Skeletal muscle satellite cell (primary cell): ENCODE data around the gene COL4A1.

Experiments used
- H3K27me3 ChIP-seq: 2 replicates; pipeline ENCODE4 v1.7.0; 2013; ENCODE audit warnings: low read length; ENCODE audit not compliant: control insufficient read depth, insufficient read depth
- H3K36me3 ChIP-seq: 2 replicates; pipeline ENCODE4 v1.7.0; 2013; ENCODE audit warnings: mild to moderate bottlenecking, control low read depth, low read length; ENCODE audit not compliant: insufficient read depth
- H3K4me1 ChIP-seq: 2 replicates; pipeline ENCODE4 v1.7.0; 2013; ENCODE audit warnings: low read length; ENCODE audit not compliant: control insufficient read depth, insufficient read depth
- H3K4me2 ChIP-seq: 2 replicates; pipeline ENCODE4 v1.7.0; 2013; ENCODE audit warnings: mild to moderate bottlenecking, low read length
- H3K4me3 ChIP-seq: 2 replicates; pipeline ENCODE4 v1.7.0; 2013; ENCODE audit warnings: low read length
- H3K9ac ChIP-seq: 2 replicates; pipeline ENCODE4 v1.7.0; 2013; ENCODE audit warnings: mild to moderate bottlenecking, low read depth, low read length, moderate library complexity
- H3K9me3 ChIP-seq: replicated peaks from 2 replicates; pipeline ENCODE4 v1.7.0; 2013; ENCODE audit warnings: mild to moderate bottlenecking, control low read depth, low read length

Gene COL4A1

GRCh38 chr13:110135977-110136597, 170.9 kb downstream of the COL4A1 start:
- Histone ChIP-seq H3K27me3 (no peaks in the 10 kb centered on the region), H3K4me1 (peaks cover 34% of the 10 kb centered on the region), H3K9me3 (no peaks in the 10 kb centered on the region), H3K9ac (no peak overlapping the region), H3K4me2 (no peak overlapping the region), H3K4me3 (no peak overlapping the region), H3K36me3 (no peaks in the 10 kb centered on the region)

DNA sequence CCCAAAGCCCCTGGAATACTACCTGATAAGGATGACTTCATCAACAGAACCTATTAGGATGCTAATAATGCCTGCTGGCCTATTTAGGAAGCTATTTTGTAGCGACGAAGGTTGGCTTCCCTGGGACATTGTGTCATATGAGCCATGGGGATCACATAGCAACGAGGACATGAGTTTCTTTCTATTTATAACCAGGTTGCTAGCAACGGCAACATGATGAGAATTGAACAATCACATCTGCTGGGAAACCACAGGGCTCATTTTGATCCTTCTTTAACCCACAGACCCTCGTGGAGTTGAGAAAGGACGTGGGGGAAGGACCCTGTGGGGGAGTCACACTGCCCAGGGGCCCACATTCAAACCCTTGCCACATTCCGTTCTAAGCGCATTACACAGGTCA, 172.2 kb downstream of the COL4A1 start:
- Histone ChIP-seq H3K36me3 (no peaks in the 10 kb centered on the region), H3K4me3 (no peak overlapping the region), H3K4me1 (peaks cover 34% of the 10 kb centered on the region), H3K27me3 (no peaks in the 10 kb centered on the region), H3K4me2 (no peak overlapping the region), H3K9me3 (no peaks in the 10 kb centered on the region), H3K9ac (no peak overlapping the region)

DNA sequence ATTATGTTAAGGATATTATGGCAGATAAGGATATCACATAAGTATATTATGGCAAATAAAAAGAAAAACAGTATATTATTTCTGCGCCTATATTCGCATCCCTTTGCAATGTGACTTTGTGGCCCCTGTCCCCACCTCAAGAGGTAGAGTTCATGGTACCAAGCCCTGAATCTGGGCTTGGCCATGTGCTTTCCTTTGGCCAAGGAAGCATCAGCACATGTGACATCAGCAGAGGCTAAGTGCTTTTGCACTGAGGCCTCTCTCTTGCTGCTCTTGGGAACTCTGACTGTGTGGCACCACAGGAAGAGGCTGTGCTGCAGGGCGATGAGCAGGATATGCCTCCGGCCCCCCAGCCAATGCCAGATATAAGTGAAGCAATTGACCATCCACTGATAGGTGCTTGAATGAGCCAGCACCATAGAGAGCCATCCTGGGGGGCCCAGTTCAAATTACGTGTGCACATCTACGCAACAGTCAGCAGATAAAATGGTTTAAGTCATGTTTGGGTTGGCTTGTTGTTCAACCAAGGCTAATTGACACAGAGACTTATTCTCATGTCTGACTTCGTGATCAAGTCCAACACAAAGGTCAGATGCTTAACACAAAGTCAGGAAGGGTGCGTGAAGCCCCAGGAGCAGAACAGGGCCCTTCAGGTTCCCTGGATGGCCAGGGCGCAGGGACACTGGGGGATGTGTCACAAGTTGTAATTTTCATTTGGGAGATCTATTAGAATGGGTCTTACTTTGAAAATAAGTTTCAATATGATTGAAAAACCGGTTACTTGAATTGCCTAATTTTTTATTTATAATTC, 173.3 kb downstream of the COL4A1 start:
- Histone ChIP-seq H3K4me1 (peaks cover 36% of the 10 kb centered on the region), H3K4me3 (no peak overlapping the region), H3K4me2 (no peak overlapping the region), H3K9ac (no peak overlapping the region), H3K36me3 (no peaks in the 10 kb centered on the region), H3K27me3 (no peaks in the 10 kb centered on the region), H3K9me3 (no peaks in the 10 kb centered on the region)

DNA sequence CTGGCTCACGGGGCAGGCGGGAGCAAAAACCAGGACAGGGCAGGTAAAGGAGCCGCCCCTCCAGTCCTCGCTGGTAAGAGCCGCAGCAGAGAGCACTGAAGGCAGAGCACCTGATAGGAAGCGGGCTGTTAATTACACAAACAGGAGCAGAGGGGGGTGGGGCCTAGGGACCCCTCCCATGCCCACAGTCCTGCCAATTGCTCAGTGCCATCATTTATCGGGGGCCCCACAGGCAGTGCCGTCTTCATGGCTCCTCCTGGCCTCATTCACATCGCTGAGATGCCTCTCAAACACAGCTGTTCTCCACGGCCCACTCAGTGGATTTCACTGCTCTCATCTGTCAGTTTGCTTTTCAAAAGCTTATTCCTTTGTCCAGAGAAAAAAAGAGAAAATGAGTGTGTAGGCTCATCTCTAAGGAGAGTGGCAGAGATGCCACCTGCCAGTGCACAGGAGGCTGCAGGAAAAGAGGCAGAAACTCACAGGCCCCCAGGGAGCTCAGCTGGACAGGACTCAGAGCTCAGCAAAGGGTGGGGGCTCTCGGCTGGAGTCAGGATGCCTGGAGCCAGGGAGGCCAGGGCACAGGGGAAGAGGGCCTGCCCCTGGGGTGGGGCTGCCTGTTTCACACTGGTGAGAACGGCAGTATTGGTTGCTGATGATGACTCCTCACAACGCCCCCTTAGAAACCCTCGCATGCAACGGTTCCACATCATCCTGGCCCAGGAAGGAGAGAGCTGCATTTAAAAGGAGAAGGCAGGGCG, 174.6 kb downstream of the COL4A1 start:
- Histone ChIP-seq H3K27me3 (no peaks in the 10 kb centered on the region), H3K4me2 (peak overlapping the region; percentile 19), H3K36me3 (no peaks in the 10 kb centered on the region), H3K4me3 (no peak overlapping the region), H3K4me1 (peaks cover 40% of the 10 kb centered on the region), H3K9me3 (no peaks in the 10 kb centered on the region), H3K9ac (peak overlapping the region; percentile 48)

GRCh38 chr13:110131424-110131823, 175.5 kb downstream of the COL4A1 start:
- peaks cover 41% of the 10 kb centered on the region for H3K4me1 ChIP-seq
- no peaks in the 10 kb centered on the region for H3K27me3 ChIP-seq
- no peak overlapping the region for H3K9ac ChIP-seq
- no peaks in the 10 kb centered on the region for H3K36me3 ChIP-seq
- H3K9me3 ChIP-seq = no peaks in the 10 kb centered on the region
- no peak overlapping the region for H3K4me3 ChIP-seq
- no peak overlapping the region for H3K4me2 ChIP-seq

DNA sequence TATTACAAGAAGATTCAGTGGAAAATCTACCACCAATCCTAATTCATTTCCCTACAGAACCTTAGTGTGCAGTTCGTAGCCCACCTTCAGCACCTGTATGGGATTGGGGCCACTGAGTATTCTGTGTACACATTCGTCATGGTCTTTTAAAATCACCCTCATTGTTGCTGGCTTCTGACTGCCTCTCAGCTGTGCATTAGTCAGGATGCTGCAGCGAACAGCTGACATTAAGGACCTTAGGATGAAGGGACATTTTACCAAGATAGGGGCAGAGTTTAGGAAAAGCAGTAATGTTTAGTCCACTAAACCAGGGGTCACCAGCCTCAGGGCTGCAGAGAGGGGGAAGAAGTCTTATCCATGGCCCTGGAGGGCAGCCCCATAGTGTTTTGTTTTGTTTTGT, 176.5 kb downstream of the COL4A1 start:
- Histone ChIP-seq H3K36me3 (no peaks in the 10 kb centered on the region), H3K9ac (no peak overlapping the region), H3K4me1 (peaks cover 51% of the 10 kb centered on the region), H3K4me3 (no peak overlapping the region), H3K27me3 (no peaks in the 10 kb centered on the region), H3K4me2 (no peak overlapping the region), H3K9me3 (no peaks in the 10 kb centered on the region)

DNA sequence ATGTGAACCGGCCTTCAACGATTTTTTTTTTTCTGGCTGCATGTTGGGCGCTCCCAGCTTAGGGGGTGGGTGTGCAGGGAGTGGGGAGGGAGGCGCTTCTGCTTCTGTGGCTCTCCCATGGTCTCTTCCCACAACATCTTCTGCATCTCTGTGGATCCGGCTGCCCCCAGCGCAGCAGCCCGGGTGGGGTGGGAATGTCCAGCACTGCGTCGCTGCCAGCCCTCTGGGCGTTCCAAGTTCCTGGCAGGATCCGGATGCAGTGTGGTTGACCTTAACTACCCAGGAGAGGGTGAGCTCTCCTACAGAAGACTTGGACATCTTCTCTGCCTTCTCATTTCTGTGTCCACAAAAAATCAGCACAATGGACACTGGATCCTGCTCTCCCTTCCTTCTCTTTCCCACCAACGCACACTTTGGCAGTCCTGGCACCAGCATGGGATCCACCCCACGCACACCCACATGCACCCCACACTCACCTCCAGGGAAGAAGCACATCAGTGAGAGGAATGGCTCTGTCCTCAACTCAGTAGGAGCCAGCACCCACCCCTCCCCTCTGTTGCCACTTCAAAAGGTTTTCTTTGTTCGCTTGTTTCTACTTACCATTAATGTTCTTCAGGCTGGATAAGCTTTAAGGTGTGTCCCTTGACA, 177.3 kb downstream of the COL4A1 start:
- Histone ChIP-seq H3K4me2 (no peak overlapping the region), H3K4me3 (no peak overlapping the region), H3K9ac (no peak overlapping the region), H3K4me1 (peaks cover 52% of the 10 kb centered on the region), H3K36me3 (no peaks in the 10 kb centered on the region), H3K27me3 (no peaks in the 10 kb centered on the region), H3K9me3 (no peaks in the 10 kb centered on the region)

DNA sequence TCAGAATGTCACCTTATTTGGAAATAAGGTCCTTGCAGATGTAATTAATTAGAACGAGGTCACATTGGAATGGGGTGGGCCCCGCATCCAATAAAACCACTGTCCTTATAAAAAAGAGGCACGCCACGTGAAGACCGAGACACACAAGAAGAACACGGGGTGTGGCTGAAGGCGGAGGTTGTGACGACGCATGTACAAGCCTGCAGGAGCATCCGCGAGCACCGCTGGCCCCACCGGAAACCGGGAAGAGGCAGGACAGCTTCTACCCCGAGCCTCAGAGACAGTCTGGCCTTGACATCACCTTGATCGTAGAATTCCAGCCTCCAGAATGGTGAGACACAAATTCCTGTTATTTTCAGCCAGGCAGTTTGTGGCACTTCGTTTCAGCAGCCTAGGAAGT, 177.9 kb downstream of the COL4A1 start:
- Histone ChIP-seq H3K36me3 (no peaks in the 10 kb centered on the region), H3K27me3 (no peaks in the 10 kb centered on the region), H3K4me1 (peaks cover 52% of the 10 kb centered on the region), H3K4me2 (no peak overlapping the region), H3K9ac (no peak overlapping the region), H3K4me3 (no peak overlapping the region), H3K9me3 (no peaks in the 10 kb centered on the region)

DNA sequence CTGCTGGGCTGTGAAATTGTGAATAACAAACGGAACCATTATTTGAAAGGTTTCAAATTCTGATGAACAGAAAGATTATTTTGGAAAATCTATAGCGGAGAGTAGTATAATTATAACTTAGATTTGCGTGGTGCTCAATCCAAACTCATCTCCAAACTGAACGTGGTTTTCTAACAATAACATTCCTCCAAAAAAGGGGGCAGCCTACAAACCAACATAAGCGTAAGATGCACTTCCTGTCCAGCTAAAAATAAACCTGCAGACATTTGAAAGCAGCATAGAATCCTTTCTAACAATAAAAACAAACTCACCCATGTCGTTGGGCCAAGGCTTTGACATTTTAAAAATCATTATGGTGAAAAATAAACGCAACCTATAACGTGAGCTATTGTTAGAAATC, 178.4 kb downstream of the COL4A1 start:
- Histone ChIP-seq H3K9ac (no peak overlapping the region), H3K4me2 (peak overlapping the region; percentile 57), H3K9me3 (no peaks in the 10 kb centered on the region), H3K4me3 (peak overlapping the region; percentile 19), H3K4me1 (peaks cover 52% of the 10 kb centered on the region), H3K27me3 (no peaks in the 10 kb centered on the region), H3K36me3 (no peaks in the 10 kb centered on the region)

DNA sequence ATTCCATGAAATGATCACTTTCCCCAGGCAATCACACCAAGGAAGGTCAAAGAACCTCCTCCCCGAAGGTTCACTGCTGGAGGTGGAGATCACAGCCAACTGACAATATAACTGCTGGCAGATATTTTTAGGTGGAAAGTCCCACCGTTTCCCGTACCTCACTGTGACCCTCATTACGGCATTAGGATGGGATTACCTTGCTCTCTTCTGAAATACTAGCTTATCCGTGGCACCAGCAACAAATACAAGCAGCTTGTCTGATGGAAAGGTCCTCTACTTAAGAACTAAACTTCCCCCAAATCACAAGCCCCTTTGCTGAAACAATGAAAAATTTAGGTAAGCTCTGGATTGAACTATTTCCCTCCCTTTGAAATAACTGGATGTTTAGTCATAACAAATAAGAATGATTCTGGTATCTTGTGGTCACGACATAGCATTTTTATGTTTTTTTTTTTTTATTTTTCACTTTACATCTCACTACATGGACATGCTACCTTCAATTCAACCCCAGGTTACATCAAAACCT, 178.9 kb downstream of the COL4A1 start:
- H3K27me3 ChIP-seq = no peaks in the 10 kb centered on the region
- peaks cover 53% of the 10 kb centered on the region for H3K4me1 ChIP-seq
- H3K4me2 ChIP-seq = peak overlapping the region; percentile 57
- H3K4me3 ChIP-seq = peak overlapping the region; percentile 26
- H3K9ac ChIP-seq = peak overlapping the region; percentile 48
- no peaks in the 10 kb centered on the region for H3K36me3 ChIP-seq
- H3K9me3 ChIP-seq = no peaks in the 10 kb centered on the region

- Histone ChIP-seq H3K27me3 (no peaks in the 10 kb centered on the region), H3K9ac (peak overlapping the region; percentile 79), H3K4me3 (peak overlapping the region; percentile 51), H3K36me3 (no peaks in the 10 kb centered on the region), H3K9me3 (no peaks in the 10 kb centered on the region), H3K4me1 (peaks cover 43% of the 10 kb centered on the region), H3K4me2 (peak overlapping the region; percentile 80)
These were observed 180.5 kb downstream of the COL4A1 start for GRCh38 chr13:110126391-110126961.
